Kidney (tissue), 14 donors: Measurements from ENCODE around the gene MRLN. TPM values are rescaled to one million over a fixed set of nuclear protein-coding genes. Genes with fewer than 3 reads are reported as not detected.

Source experiments
- DNase-seq, 5 donors: peaks; one replicate each; pipeline ENCODE4 v3.0.0-alpha.2; 2013 to 2020
- FAIRE-seq: peaks from 2 replicates; lab custom pipeline; 2012; peaks lifted over from hg19 to GRCh38; lab: Jason Lieb, UNC
- H3K27ac ChIP-seq, 2 donors: one replicate each; pipeline ENCODE4 v1.7.0; 2013; ENCODE audit warnings: low read depth in 2 of 2, low read length in 2 of 2, inconsistent platforms in 1 of 2
- H3K27me3 ChIP-seq: one replicate; pipeline ENCODE4 v1.7.1; 2013; ENCODE audit warnings: low read length, inconsistent platforms; ENCODE audit not compliant: control insufficient read depth, insufficient read depth
- H3K36me3 ChIP-seq, 3 donors: one replicate each; pipeline versions ENCODE4 v1.7.0 to v1.7.1; 2013; ENCODE audit warnings: low read length in 3 of 3, control low read depth in 1 of 3, inconsistent platforms in 1 of 3; ENCODE audit not compliant: insufficient read depth in 3 of 3, control insufficient read depth in 2 of 3
- H3K4me1 ChIP-seq, 3 donors: one replicate each; pipeline versions ENCODE4 v1.7.0 to v1.7.1; 2013; ENCODE audit warnings: low read length in 3 of 3, inconsistent platforms in 1 of 3, low read depth in 1 of 3; ENCODE audit not compliant: control insufficient read depth in 2 of 3, insufficient read depth in 2 of 3
- H3K4me3 ChIP-seq, 3 donors: one replicate each; pipeline versions ENCODE4 v1.7.0 to v1.8.1; 2013; ENCODE audit warnings: low read length in 3 of 3, control low read depth in 1 of 3, inconsistent platforms in 1 of 3
- H3K9ac ChIP-seq, 3 donors: one replicate each; pipeline versions ENCODE4 v1.7.0 to v1.7.1; 2013; ENCODE audit warnings: low read length in 3 of 3, control low read depth in 1 of 3, inconsistent platforms in 1 of 3
- H3K9me3 ChIP-seq, 3 donors: one replicate each; pipeline versions ENCODE4 v1.7.0 to v1.7.1; 2013; ENCODE audit warnings: low read length in 3 of 3, control low read depth in 1 of 3, inconsistent platforms in 1 of 3; ENCODE audit not compliant: control insufficient read depth in 2 of 3, insufficient read depth in 1 of 3
- intact Hi-C: fragments of 100-400 bp; cut with DNase I; formaldehyde crosslinking; loops from one replicate; pipeline ENCODE4 v1.11.1; 2022
- polyA plus RNA-seq: library from polyadenylated mRNA; stranded (reverse); fragments of 350-450 nt; fragmentation: Illumina TruSeq; extraction: RNeasy Lipid Tissue Mini Kit (QIAGEN cat#74804); gene quantifications from one replicate; pipeline ENCODE4 v1.2.3, GENCODE V29; 2014; ENCODE audit warnings: low read depth, low replicate concordance; ENCODE audit not compliant: insufficient read depth
- total RNA-seq: library from RNA; stranded (reverse); fragmentation: NEBNext Ultra II Directional; extraction: Animal tissue kit (Norgen Biotek cat#: 25700); gene quantifications from one replicate; pipeline ENCODE4 v1.2.1, GENCODE V29; 2021
- TF ChIP-seq, protein P1 (sequence below): IDR thresholded peaks from 3 replicates; pipeline ENCODE4 v1.5.1; 2012; ENCODE audit warnings: mild to moderate bottlenecking, moderate library complexity, borderline replicate concordance; ENCODE audit not compliant: insufficient read depth; ENCODE audit errors: extremely low read depth
- donor health status: control.
- donor health status: control.
- donor health status: control.
- donor health status: control.
- donor health status: control.
- donor health status: DM: yes; HTN: yes; CAD: no.
- donor health status: Normal renal cell carcinoma (clear cell type).

MRLN gene
- total and polyA plus RNA-seq, 2 donors from 2014 or later, result 24.3 TPM; not detected in 1

DNA sequence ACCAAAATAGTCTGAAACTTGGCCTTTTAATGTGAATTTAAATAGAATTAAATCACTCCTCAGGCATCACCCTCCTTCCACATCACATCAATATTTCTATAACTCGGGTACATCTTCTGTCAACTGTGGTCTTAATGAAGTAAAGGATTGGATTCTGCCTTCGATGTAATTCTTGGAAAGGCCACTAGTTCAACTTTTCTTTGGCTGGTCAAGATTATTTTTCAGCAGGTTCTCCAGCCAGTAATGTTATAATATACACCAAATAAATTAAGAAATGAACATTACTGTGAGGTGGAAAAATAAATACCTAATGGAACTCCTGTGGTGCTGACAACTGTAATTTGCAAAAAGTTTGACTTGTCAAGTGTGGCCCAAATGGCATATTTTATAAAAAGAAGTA is 33.9 kb downstream of the MRLN start:
- Histone ChIP-seq H3K27ac (no peak overlapping the region), H3K27me3 (no peaks in the 10 kb centered on the region), H3K4me3 (no peak overlapping the region), H3K4me1 (no peaks in the 10 kb centered on the region), H3K9ac (no peak overlapping the region), H3K36me3 (no peaks in the 10 kb centered on the region), H3K9me3 (peaks cover 0 to 5% (median 0%) of the 10 kb centered on the region in 3 donors)
- TF ChIP-seq, protein P1, sequence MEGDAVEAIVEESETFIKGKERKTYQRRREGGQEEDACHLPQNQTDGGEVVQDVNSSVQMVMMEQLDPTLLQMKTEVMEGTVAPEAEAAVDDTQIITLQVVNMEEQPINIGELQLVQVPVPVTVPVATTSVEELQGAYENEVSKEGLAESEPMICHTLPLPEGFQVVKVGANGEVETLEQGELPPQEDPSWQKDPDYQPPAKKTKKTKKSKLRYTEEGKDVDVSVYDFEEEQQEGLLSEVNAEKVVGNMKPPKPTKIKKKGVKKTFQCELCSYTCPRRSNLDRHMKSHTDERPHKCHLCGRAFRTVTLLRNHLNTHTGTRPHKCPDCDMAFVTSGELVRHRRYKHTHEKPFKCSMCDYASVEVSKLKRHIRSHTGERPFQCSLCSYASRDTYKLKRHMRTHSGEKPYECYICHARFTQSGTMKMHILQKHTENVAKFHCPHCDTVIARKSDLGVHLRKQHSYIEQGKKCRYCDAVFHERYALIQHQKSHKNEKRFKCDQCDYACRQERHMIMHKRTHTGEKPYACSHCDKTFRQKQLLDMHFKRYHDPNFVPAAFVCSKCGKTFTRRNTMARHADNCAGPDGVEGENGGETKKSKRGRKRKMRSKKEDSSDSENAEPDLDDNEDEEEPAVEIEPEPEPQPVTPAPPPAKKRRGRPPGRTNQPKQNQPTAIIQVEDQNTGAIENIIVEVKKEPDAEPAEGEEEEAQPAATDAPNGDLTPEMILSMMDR, result no peak
- DNase-seq (no peak), FAIRE-seq (no peak)
- intact Hi-C loops, result no loop called here

GRCh38 chr10:59718257-59718656 is 35.0 kb downstream of the MRLN start:
- no peaks in the 10 kb centered on the region for H3K4me1 ChIP-seq
- H3K4me3 ChIP-seq, result no peak overlapping the region
- DNase-seq (no peak), FAIRE-seq (no peak)
- H3K27ac ChIP-seq, result no peak overlapping the region
- TF ChIP-seq, protein P1, result no peak
- no peaks in the 10 kb centered on the region for H3K36me3 ChIP-seq
- H3K9ac ChIP-seq, result no peak overlapping the region
- intact Hi-C loops, result no loop called here
- H3K9me3 ChIP-seq, result peaks cover 0 to 5% (median 0%) of the 10 kb centered on the region in 3 donors
- H3K27me3 ChIP-seq, result no peaks in the 10 kb centered on the region

GRCh38 chr10:59713196-59713821 is 39.9 kb downstream of the MRLN start:
- H3K9ac ChIP-seq, result no peak overlapping the region
- FAIRE-seq, result no peak

More at GRCh38 chr10:59713196-59713821, 39.9 kb downstream of the MRLN start:
- TF ChIP-seq, protein P1, result no peak
- H3K4me1 ChIP-seq, result peaks cover 0 to 16% (median 4%) of the 10 kb centered on the region in 3 donors
- DNase-seq, result no peak
- H3K9me3 ChIP-seq, result no peaks in the 10 kb centered on the region
- H3K27me3 ChIP-seq, result no peaks in the 10 kb centered on the region
- H3K36me3 ChIP-seq, result no peaks in the 10 kb centered on the region
- peak overlapping the region in 1 of 2 donors; percentile 60 for H3K27ac ChIP-seq
- no peak overlapping the region for H3K4me3 ChIP-seq
- intact Hi-C loops, result no loop called here
